Measurements from ENCODE around the gene WDR20. TPM values are rescaled to one million over a fixed set of nuclear protein-coding genes. Genes with fewer than 3 reads are reported as not detected.

Gene WDR20
- total and polyA plus RNA-seq, 2 donors (not counting 3 experiments of a cell fraction or from before 2014, with no cell fraction given) = 12.2 to 22.4 TPM

DNA sequence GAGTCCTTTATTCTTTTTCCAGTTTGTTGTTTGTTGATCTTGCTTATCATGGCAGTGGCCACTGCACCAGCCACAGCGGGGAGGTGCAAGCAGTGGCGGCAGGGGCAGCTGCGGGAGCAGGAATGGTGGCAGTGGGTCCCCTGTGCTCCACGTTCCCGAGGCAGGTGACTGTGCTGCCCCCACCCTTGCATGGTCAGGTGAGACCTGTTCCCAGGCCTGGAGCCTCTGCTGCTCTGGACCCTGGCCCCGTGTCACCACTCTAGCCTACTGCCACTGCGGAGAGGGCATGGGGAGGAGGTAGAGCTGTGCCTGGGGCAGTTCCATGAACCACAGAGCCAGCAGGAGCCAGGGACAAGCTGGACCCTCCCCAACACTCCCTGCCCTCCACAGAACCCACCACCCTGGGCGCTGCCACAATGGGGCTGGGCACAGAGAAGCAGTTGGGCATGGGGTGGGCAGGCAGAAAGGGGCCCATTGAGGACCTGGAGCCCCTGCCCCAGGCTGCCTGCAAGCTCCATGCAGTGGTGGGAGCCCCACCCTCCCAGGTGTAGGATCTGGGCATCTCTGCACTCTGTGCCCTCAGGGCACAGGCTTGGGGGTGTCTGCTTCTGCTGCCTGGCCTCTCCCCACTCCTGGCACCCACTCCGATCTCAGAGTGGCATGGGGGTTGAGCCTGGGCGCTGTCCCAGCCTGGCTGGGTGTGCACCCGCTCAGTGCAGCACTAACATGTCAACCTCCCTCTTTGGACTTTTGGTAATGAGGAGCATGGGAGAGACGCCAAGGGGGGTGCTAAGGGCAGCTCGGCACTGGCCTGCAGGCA lies 23.1 kb upstream of the WDR20 start:
- Histone ChIP-seq H3K9ac (replicated peaks; ENCODE audit: extremely low read depth, insufficient read depth, low read length) (no peak overlapping the region), H4K20me1 (replicated peaks; ENCODE audit: control insufficient read depth, extremely low read depth, insufficient read depth, low read length) (no peaks in the 10 kb centered on the region), H3K9me1 (replicated peaks; ENCODE audit: control insufficient read depth, extremely low read depth, insufficient read depth, low read length) (no peaks in the 10 kb centered on the region), H3K36me3 (ENCODE audit: control insufficient read depth in 2 of 2, extremely low read depth in 1 of 2, insufficient read depth in 2 of 2, low read length in 2 of 2) (no peaks in the 10 kb centered on the region), H3K79me2 (ENCODE audit: control insufficient read depth, insufficient read depth, low read length) (no peaks in the 10 kb centered on the region), H2AFZ (ENCODE audit: low read depth, low read length) (no peak overlapping the region), H3K4me3 (replicated peaks in 1 of 3; ENCODE audit: insufficient read depth in 1 of 3, low read depth in 1 of 3, low read length in 3 of 3) (no peak overlapping the region), H3K27me3 (ENCODE audit: control insufficient read depth in 2 of 2, insufficient read depth in 2 of 2, low read length in 2 of 2) (no peaks in the 10 kb centered on the region), H3K9me3 (replicated peaks; ENCODE audit: control insufficient read depth, insufficient read depth, low read length) (no peaks in the 10 kb centered on the region), H3K27ac (ENCODE audit: insufficient read depth, low read depth, low read length) (no peak overlapping the region), H3K4me2 (ENCODE audit: insufficient read depth, low read length) (no peak overlapping the region), H3K4me1 (ENCODE audit: control insufficient read depth, extremely low read depth, insufficient read depth, low read length) (no peaks in the 10 kb centered on the region)
- dilution Hi-C loops (cut with MboI; ENCODE audit: extremely low pct_ligation_motif_present, low sequenced_read_pairs) (no loop called here), intact Hi-C loops (cut with micrococcal nuclease) (no loop called here)
- FAIRE-seq (no peak), DNase-seq (ENCODE audit: low read depth, low spot score) (no peak)
- CTCF ChIA-PET = no interaction called here
- POLR2A ChIA-PET = no interaction called here
- BruUV-seq (replicated peaks) = no TSS peak
- no peak for TF ChIP-seq POLR2A (IDR thresholded peaks at IDR 0.05; ENCODE audit: low read depth, low read length)

DNA sequence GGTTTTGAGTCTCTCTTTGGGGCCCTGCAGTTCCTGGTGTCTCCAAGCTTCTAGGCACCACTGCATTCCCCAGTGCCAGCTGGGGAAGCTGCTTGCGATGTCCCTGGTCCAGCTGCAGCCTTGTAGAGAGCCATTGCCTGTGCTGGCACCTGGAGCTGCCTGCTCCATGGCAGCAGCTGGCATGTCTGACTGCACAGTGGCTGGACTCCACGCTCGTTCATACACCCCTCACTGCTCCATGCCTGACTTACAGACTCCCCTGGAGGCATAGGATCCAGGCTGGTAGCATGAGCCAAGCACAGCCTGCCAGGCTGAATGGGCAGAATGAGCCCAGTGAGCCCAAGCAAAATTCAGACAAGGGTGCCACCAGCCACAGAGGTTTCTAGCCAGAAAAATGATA lies 21.8 kb upstream of the WDR20 start:
- no peak overlapping the region for H2AFZ ChIP-seq (ENCODE audit: low read depth, low read length)
- no peaks in the 10 kb centered on the region for H3K9me3 ChIP-seq (replicated peaks; ENCODE audit: control insufficient read depth, insufficient read depth, low read length)
- no peaks in the 10 kb centered on the region for H4K20me1 ChIP-seq (replicated peaks; ENCODE audit: control insufficient read depth, extremely low read depth, insufficient read depth, low read length)
- dilution Hi-C loops (cut with MboI; ENCODE audit: extremely low pct_ligation_motif_present, low sequenced_read_pairs) = no loop called here
- H3K9me1 ChIP-seq (replicated peaks; ENCODE audit: control insufficient read depth, extremely low read depth, insufficient read depth, low read length) = no peaks in the 10 kb centered on the region
- no peak overlapping the region for H3K27ac ChIP-seq (ENCODE audit: insufficient read depth, low read depth, low read length)
- no peak for TF ChIP-seq GATA2 (IDR thresholded peaks at IDR 0.05; ENCODE audit: insufficient read depth, insufficient read length, low read depth, low read length)
- TF ChIP-seq POLR2AphosphoS5 (IDR thresholded peaks at IDR 0.05; ENCODE audit: insufficient read depth, low read depth, low read length) = no peak
- TF ChIP-seq FOS (IDR thresholded peaks at IDR 0.05; ENCODE audit: borderline replicate concordance, insufficient read depth, low read length) = no peak
- DNase-seq (ENCODE audit: low read depth, low spot score) (no peak), FAIRE-seq (no peak)
- intact Hi-C loops (cut with micrococcal nuclease) = no loop called here
- POLR2A ChIA-PET = interaction anchor here (0.5 kb wide), 1 partner anchor 110 kb away, joined by 5 read pairs; no protein-coding TSS in a partner anchor
- H3K27me3 ChIP-seq (ENCODE audit: control insufficient read depth in 2 of 2, insufficient read depth in 2 of 2, low read length in 2 of 2) = no peaks in the 10 kb centered on the region
- H3K4me3 ChIP-seq (replicated peaks in 1 of 3; ENCODE audit: insufficient read depth in 1 of 3, low read depth in 1 of 3, low read length in 3 of 3) = no peak overlapping the region
- no peak overlapping the region for H3K4me2 ChIP-seq (ENCODE audit: insufficient read depth, low read length)
- no peak overlapping the region for H3K9ac ChIP-seq (replicated peaks; ENCODE audit: extremely low read depth, insufficient read depth, low read length)
- no peaks in the 10 kb centered on the region for H3K4me1 ChIP-seq (ENCODE audit: control insufficient read depth, extremely low read depth, insufficient read depth, low read length)
- no peaks in the 10 kb centered on the region for H3K79me2 ChIP-seq (ENCODE audit: control insufficient read depth, insufficient read depth, low read length)
- no TSS peak for BruUV-seq (replicated peaks)
- CTCF ChIA-PET = interaction anchor here (0.6 to 1.6 kb wide), 3 partner anchors 10 to 360 kb away, joined by 3 read pairs; no protein-coding TSS in a partner anchor
- H3K36me3 ChIP-seq (ENCODE audit: control insufficient read depth in 2 of 2, extremely low read depth in 1 of 2, insufficient read depth in 2 of 2, low read length in 2 of 2) = no peaks in the 10 kb centered on the region
